Keratinocyte (primary cell): Measurements from ENCODE around the gene AEN. TPM values are rescaled to one million over a fixed set of nuclear protein-coding genes. Genes with fewer than 3 reads are reported as not detected.

ENCODE experiments used
- DNase-seq: peaks from one replicate; pipeline ENCODE4 v3.0.0-alpha.2; 2011; ENCODE audit warnings: low read depth, missing footprints, low spot score
- FAIRE-seq: peaks from 2 replicates; lab custom pipeline; 2011; peaks lifted over from hg19 to GRCh38; lab: Jason Lieb, UNC
- H2AFZ ChIP-seq: 2 replicates; pipeline ENCODE4 v1.6.0; 2012; ENCODE audit warnings: low read length, control low read depth, inconsistent platforms; ENCODE audit not compliant: control insufficient read depth
- H3K27ac ChIP-seq: 2 replicates; pipeline ENCODE4 v1.5.1; 2011; ENCODE audit warnings: low read length; ENCODE audit not compliant: control insufficient read depth, insufficient read depth
- H3K27me3 ChIP-seq: 3 replicates; pipeline ENCODE4 v1.6.0; 2011; ENCODE audit warnings: low read length; ENCODE audit not compliant: control insufficient read depth, insufficient read depth; ENCODE audit errors: extremely low read depth
- H3K36me3 ChIP-seq, 2 experiments: 2 replicates in 1 of 2; 3 replicates in 1 of 2; pipeline ENCODE4 v1.5.1; 2011; ENCODE audit warnings: low read length in 2 of 2, mild to moderate bottlenecking in 1 of 2; ENCODE audit not compliant: control insufficient read depth in 2 of 2, insufficient read depth in 2 of 2; ENCODE audit errors: extremely low read depth in 1 of 2
- H3K4me1 ChIP-seq: 3 replicates; pipeline ENCODE4 v1.5.1; 2011; ENCODE audit warnings: low read length; ENCODE audit not compliant: control insufficient read depth, insufficient read depth; ENCODE audit errors: extremely low read depth
- H3K4me2 ChIP-seq: 3 replicates; pipeline ENCODE4 v1.6.0; 2011; ENCODE audit warnings: low read depth, low read length; ENCODE audit not compliant: control insufficient read depth, insufficient read depth; ENCODE audit errors: extremely low read depth
- H3K4me3 ChIP-seq, 3 experiments: fragments of 200-600 bp in 1 of 3; sonication (generic) in 1 of 3; 2 replicates in 2 of 3; 3 replicates in 1 of 3; pipeline ENCODE4 v1.5.1; 2011 to 2016; ENCODE audit warnings: low read length in 3 of 3, mild to moderate bottlenecking in 3 of 3, control low read depth in 2 of 3, inconsistent platforms in 1 of 3, low read depth in 1 of 3, mixed read lengths in 1 of 3, mixed run types in 1 of 3, moderate library complexity in 1 of 3; ENCODE audit not compliant: control insufficient read depth in 2 of 3, insufficient read depth in 2 of 3; ENCODE audit errors: extremely low read depth in 1 of 3
- H3K79me2 ChIP-seq: 2 replicates; pipeline ENCODE4 v1.6.0; 2012; ENCODE audit warnings: low read length; ENCODE audit not compliant: control insufficient read depth, insufficient read depth
- H3K9ac ChIP-seq: 3 replicates; pipeline ENCODE4 v1.6.0; 2011; ENCODE audit warnings: low read length; ENCODE audit not compliant: control insufficient read depth, insufficient read depth; ENCODE audit errors: extremely low read depth
- H3K9me1 ChIP-seq: 3 replicates; pipeline ENCODE4 v1.6.0; 2011; ENCODE audit warnings: low read length; ENCODE audit not compliant: control insufficient read depth, insufficient read depth; ENCODE audit errors: extremely low read depth
- H3K9me3 ChIP-seq: 2 replicates; pipeline ENCODE4 v1.5.1; 2012; ENCODE audit warnings: low read depth, low read length; ENCODE audit not compliant: control insufficient read depth
- H4K20me1 ChIP-seq: 3 replicates; pipeline ENCODE4 v1.6.0; 2011; ENCODE audit warnings: low read length; ENCODE audit not compliant: control insufficient read depth, insufficient read depth; ENCODE audit errors: extremely low read depth
- CTCF ChIP-seq, 3 experiments: IDR thresholded peaks in 1 of 3; conservative IDR thresholded peaks in 1 of 3; optimal IDR thresholded peaks in 1 of 3; 2 replicates in 2 of 3; 3 replicates in 1 of 3; pipeline versions ENCODE3 to v1.5.1; 2011; ENCODE audit warnings: low read length in 3 of 3, mild to moderate bottlenecking in 3 of 3, moderate library complexity in 2 of 3, control low read depth in 1 of 3, inconsistent platforms in 1 of 3; ENCODE audit not compliant: insufficient read depth in 2 of 3; ENCODE audit errors: extremely low read depth in 1 of 3
- EZH2 ChIP-seq: IDR thresholded peaks from one replicate; pipeline ENCODE4 v1.6.1; 2012; ENCODE audit warnings: inconsistent platforms, mild to moderate bottlenecking, low read length, moderate library complexity
- dilution Hi-C: fragments of 300-500 bp; cut with MboI; formaldehyde crosslinking; loops from one replicate; pipeline ENCODE4 v1.7.0; 2020; ENCODE audit warnings: low sequenced_read_pairs; ENCODE audit not compliant: extremely low pct_ligation_motif_present
- polyA plus RNA-seq, 5 experiments: library from polyadenylated mRNA; depleted of rRNA in 3 of 5; stranded (reverse) in 3 of 5; stranded (forward) in 1 of 5; unstranded in 1 of 5; fragments of >200 nt; gene quantifications; 1 replicate in 1 of 5; 2 replicates in 3 of 5; 3 replicates in 1 of 5; pipeline versions ENCODE4 v1.2.1 to v1.2.3, GENCODE V29; 2011 to 2012; ENCODE audit warnings: missing spikeins in 2 of 5, low read depth in 1 of 5, low replicate concordance in 1 of 5

AEN gene
- polyA plus RNA-seq, 1 donor (not counting 4 experiments of a cell fraction or from before 2014, with no cell fraction given): 27.5 TPM

- Histone ChIP-seq H3K4me3 (no peak overlapping the region), H3K36me3 (peaks cover 20 to 31% of the 10 kb centered on the region in 2 experiments), H3K9ac (no peak overlapping the region), H4K20me1 (peaks cover 8% of the 10 kb centered on the region), H3K4me2 (no peak overlapping the region), H3K27me3 (no peaks in the 10 kb centered on the region), H3K4me1 (peaks cover 36% of the 10 kb centered on the region), H3K9me3 (no peaks in the 10 kb centered on the region), H3K27ac (no peak overlapping the region), H2AFZ (no peak overlapping the region), H3K79me2 (peaks cover 16% of the 10 kb centered on the region), H3K9me1 (peaks cover 5% of the 10 kb centered on the region)
- FAIRE-seq: no peak
- TF ChIP-seq EZH2 (no peak), CTCF (optimal IDR thresholded peaks at IDR 0.05 in 1 of 3, IDR thresholded peaks at IDR 0.05 in 1 of 3, conservative IDR thresholded peaks at IDR 0.05 in 1 of 3; ENCODE audit: extremely low read depth in 1 of 3, insufficient read depth in 2 of 3, low read length in 3 of 3) (no peak)
- dilution Hi-C loops: no loop called here
- no peak for DNase-seq
Measured at GRCh38 chr15:88635318-88635717, 14.2 kb downstream of the AEN start.

- Histone ChIP-seq H2AFZ (no peak overlapping the region), H3K4me3 (no peak overlapping the region), H3K4me1 (peaks cover 33% of the 10 kb centered on the region), H3K79me2 (peaks cover 10% of the 10 kb centered on the region), H3K27me3 (no peaks in the 10 kb centered on the region), H3K9ac (peak overlapping the region; percentile 39), H3K9me1 (peaks cover 3% of the 10 kb centered on the region), H3K27ac (peak overlapping the region; percentile 74), H3K36me3 (peaks cover 13 to 23% of the 10 kb centered on the region in 2 experiments), H3K9me3 (no peaks in the 10 kb centered on the region), H3K4me2 (peak overlapping the region; percentile 47), H4K20me1 (peaks cover 4% of the 10 kb centered on the region)
- dilution Hi-C loops: no loop called here
- TF ChIP-seq CTCF (optimal IDR thresholded peaks at IDR 0.05 in 1 of 3, IDR thresholded peaks at IDR 0.05 in 1 of 3, conservative IDR thresholded peaks at IDR 0.05 in 1 of 3; ENCODE audit: extremely low read depth in 1 of 3, insufficient read depth in 2 of 3, low read length in 3 of 3): no peak
- no peak for TF ChIP-seq EZH2
- no peak for FAIRE-seq
- no peak for DNase-seq
Measured at GRCh38 chr15:88636050-88636449, 14.9 kb downstream of the AEN start.
